Left lung (tissue), 10 donors: ENCODE data around the gene NCBP3. TPM values are rescaled to one million over a fixed set of nuclear protein-coding genes. Genes with fewer than 3 reads are reported as not detected.

Source experiments
- ATAC-seq: fragments of 200-7000 bp; cut with Tn5 transposase; one replicate; pipeline ENCODE4 v1.9.1; 2020; ENCODE audit warnings: moderate library complexity
- DNase-seq, 4 donors: peaks; one replicate each; pipeline ENCODE4 v3.0.0-alpha.2; 2013 to 2020
- H3K27ac ChIP-seq, 2 donors: fragments of 200-600 bp; sonication (generic) in 1 of 2; one replicate each; pipeline versions ENCODE4 v1.5.0 to v1.8.0; 2020 to 2021
- H3K27me3 ChIP-seq, 2 donors: fragments of 200-600 bp; sonication (generic) in 1 of 2; one replicate each; pipeline versions ENCODE4 v1.5.0 to v1.8.0; 2020 to 2021
- H3K36me3 ChIP-seq, 2 donors: fragments of 200-600 bp; sonication (generic) in 1 of 2; one replicate each; pipeline versions ENCODE4 v1.5.0 to v1.8.0; 2020 to 2021
- H3K4me1 ChIP-seq, 2 donors: fragments of 200-600 bp; one replicate each; pipeline ENCODE4 v1.8.0; 2021
- H3K4me3 ChIP-seq, 2 donors: fragments of 200-600 bp; sonication (generic) in 1 of 2; one replicate each; pipeline versions ENCODE4 v1.5.0 to v1.8.0; 2020 to 2021; ENCODE audit warnings: mild to moderate bottlenecking in 1 of 2
- H3K9me3 ChIP-seq, 2 donors: fragments of 200-600 bp; sonication (generic) in 1 of 2; one replicate each; pipeline versions ENCODE4 v1.5.0 to v1.8.0; 2020 to 2021
- CTCF ChIP-seq, 2 donors: fragments of 200-600 bp; sonication (generic) in 1 of 2; IDR thresholded peaks; one replicate each; pipeline versions ENCODE4 v1.5.0 to v1.8.0; 2021; ENCODE audit warnings: antibody characterized with exemption in 2 of 2
- intact Hi-C, 2 donors: fragments of 100-400 bp; cut with DNase I; formaldehyde crosslinking; loops; one replicate each; pipeline versions ENCODE4 v1.11.2 to v1.14.2; 2022
- polyA plus RNA-seq, 6 donors: library from polyadenylated mRNA; unstranded; fragments of 120-200 nt; gene quantifications; one replicate each; pipeline ENCODE4 v1.2.1, GENCODE V29; 2013; ENCODE audit not compliant: insufficient read length in 6 of 6
- total RNA-seq, 2 donors: library from RNA; stranded (reverse); fragmentation: NEBNext Ultra II Directional; extraction: Animal tissue kit (Norgen Biotek cat#: 25700); gene quantifications; one replicate each; pipeline ENCODE4 v1.2.1, GENCODE V29; 2021
- donor health status: DM: no; HTN: yes; CAD: no.
- donor health status: DM: no; HTN: no; CAD: no.

NCBP3 gene
- total and polyA plus RNA-seq, 8 donors: 30.6 to 112 (median 104) TPM

DNA sequence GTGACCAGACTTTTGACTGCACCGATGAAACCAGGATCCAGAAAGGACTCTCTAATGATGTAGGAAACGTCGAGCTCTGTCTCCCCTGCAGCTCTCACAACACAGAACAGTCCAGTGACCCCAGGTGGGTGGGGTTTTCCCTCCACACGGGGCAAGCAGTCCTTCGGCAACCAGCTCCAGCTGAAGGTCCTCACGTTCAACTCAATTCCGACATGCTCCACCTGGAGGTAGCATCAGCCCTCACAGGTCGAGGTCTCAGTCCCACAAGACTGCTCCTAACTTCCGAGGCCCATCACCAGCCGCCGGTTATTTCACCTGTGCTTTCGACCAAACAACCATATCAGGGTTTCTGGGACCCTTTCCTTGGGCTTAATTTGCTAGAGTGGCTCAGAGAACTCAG lies 73.3 kb downstream of the NCBP3 start:
- no peak overlapping the region for H3K4me3 ChIP-seq
- H3K36me3 ChIP-seq: no peaks in the 10 kb centered on the region
- H3K9me3 ChIP-seq: no peaks in the 10 kb centered on the region
- H3K27ac ChIP-seq: no peak overlapping the region
- no peak for TF ChIP-seq CTCF (IDR thresholded peaks at IDR 0.05)
- intact Hi-C loops: no loop called here
- H3K4me1 ChIP-seq: peaks cover 0 to 5% of the 10 kb centered on the region in 2 donors
- H3K27me3 ChIP-seq: no peaks in the 10 kb centered on the region
- ATAC-seq (no peak), DNase-seq (peak in 1 of 4 donors; percentile 29)

GRCh38 chr17:3771140-3771539 lies 74.9 kb downstream of the NCBP3 start:
- no peak for TF ChIP-seq CTCF (IDR thresholded peaks at IDR 0.05)
- Histone ChIP-seq H3K27ac (no peak overlapping the region), H3K9me3 (no peaks in the 10 kb centered on the region), H3K4me3 (no peak overlapping the region), H3K4me1 (peaks cover 0 to 7% of the 10 kb centered on the region in 2 donors), H3K36me3 (no peaks in the 10 kb centered on the region), H3K27me3 (no peaks in the 10 kb centered on the region)
- ATAC-seq: no peak
- intact Hi-C loops: no loop called here
- DNase-seq: peak in 1 of 4 donors; percentile 9

DNA sequence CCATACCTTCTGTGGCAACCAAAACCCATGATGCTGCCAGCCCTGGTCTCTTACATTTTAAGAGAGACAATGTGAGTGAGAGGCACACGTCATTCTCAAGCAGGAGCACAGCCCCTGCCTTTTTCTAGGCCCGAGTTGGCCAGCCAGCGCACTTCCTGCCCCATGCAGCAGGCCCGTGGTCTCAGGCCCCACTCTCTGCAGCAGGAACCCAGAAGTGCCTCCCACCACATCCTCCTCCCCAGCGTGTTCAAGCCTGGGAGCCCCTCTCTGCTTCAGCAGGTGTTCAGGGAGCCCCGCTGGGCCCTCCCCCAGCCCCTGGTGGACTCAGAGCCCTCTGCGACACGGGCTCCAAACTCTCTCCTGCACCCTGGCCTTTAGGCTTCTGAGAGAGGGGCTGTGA lies 75.6 kb downstream of the NCBP3 start:
- no peak for TF ChIP-seq CTCF (IDR thresholded peaks at IDR 0.05)
- Histone ChIP-seq H3K27ac (no peak overlapping the region), H3K9me3 (no peaks in the 10 kb centered on the region), H3K27me3 (no peaks in the 10 kb centered on the region), H3K36me3 (no peaks in the 10 kb centered on the region), H3K4me3 (no peak overlapping the region), H3K4me1 (peaks cover 0 to 13% of the 10 kb centered on the region in 2 donors)
- DNase-seq (peak in 1 of 4 donors; percentile 61), ATAC-seq (peak; percentile 16)
- intact Hi-C loops: no loop called here

GRCh38 chr17:3768769-3769168 lies 77.3 kb downstream of the NCBP3 start:
- intact Hi-C loops: no loop called here
- peak in 1 of 4 donors; percentile 48 for DNase-seq

DNA sequence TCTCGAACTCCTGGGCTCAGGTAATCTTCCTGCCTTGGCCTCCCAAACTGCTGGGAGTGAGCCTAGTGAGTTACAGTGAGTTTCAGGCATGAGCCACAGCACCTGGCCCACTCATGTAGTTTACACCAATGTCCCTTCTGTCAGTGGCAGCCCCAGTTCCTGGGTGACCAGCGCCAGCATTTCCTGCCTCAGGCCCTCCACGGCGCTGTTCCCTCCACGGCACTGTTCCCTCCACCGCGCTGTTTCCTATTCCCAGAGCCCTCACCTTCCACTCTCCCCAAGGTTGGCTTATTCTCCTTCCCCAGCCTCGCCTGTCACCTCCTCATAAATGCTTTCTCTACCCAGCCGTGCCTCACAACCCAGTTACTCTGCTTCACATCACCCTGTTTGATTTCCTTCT lies 77.7 kb downstream of the NCBP3 start:
- H3K4me3 ChIP-seq: no peak overlapping the region
- DNase-seq (peak in 1 of 4 donors; percentile 51), ATAC-seq (no peak)
- H3K27ac ChIP-seq: no peak overlapping the region
- no peaks in the 10 kb centered on the region for H3K9me3 ChIP-seq
- TF ChIP-seq CTCF (IDR thresholded peaks at IDR 0.05): no peak
- peaks cover 0 to 16% of the 10 kb centered on the region in 2 donors for H3K4me1 ChIP-seq
- intact Hi-C loops: no loop called here
- H3K36me3 ChIP-seq: no peaks in the 10 kb centered on the region
- H3K27me3 ChIP-seq: no peaks in the 10 kb centered on the region

More at GRCh38 chr17:3768769-3769168, 77.3 kb downstream of the NCBP3 start:
- TF ChIP-seq CTCF (IDR thresholded peaks at IDR 0.05): no peak
- H3K4me1 ChIP-seq: peaks cover 0 to 16% of the 10 kb centered on the region in 2 donors
- no peaks in the 10 kb centered on the region for H3K9me3 ChIP-seq
- no peak overlapping the region for H3K4me3 ChIP-seq
- no peaks in the 10 kb centered on the region for H3K36me3 ChIP-seq
- no peak for ATAC-seq
- no peak overlapping the region for H3K27ac ChIP-seq
- no peaks in the 10 kb centered on the region for H3K27me3 ChIP-seq
